Inferior parietal cortex (tissue), 1 donor: ENCODE data around the gene TM4SF1.
A peak's percentile ranks its signal among the peaks of the same experiment; 100 is the strongest.
"Not testable (repeated sequence)": the region's sequence is repeated elsewhere in the genome, so short reads cannot be mapped to it uniquely, and the experiment has no call there.

Experiments used
- DNase-seq: peaks from one replicate; pipeline ENCODE4 v3.0.0-alpha.2; 2016; ENCODE audit errors: extremely low spot score

Gene TM4SF1

GRCh38 chr3:149343951-149344350 lies 33.5 kb downstream of the TM4SF1 start:
- DNase-seq: no peak

- no peak for DNase-seq
Measured at GRCh38 chr3:149342413-149343380, 34.8 kb downstream of the TM4SF1 start.

GRCh38 chr3:149340310-149340933 lies 37.0 kb downstream of the TM4SF1 start:
- DNase-seq: no peak

GRCh38 chr3:149339931-149340309 lies 37.5 kb downstream of the TM4SF1 start:
- no peak for DNase-seq

GRCh38 chr3:149337486-149337885 lies 40.0 kb downstream of the TM4SF1 start:
- DNase-seq: not testable (repeated sequence)

- DNase-seq: no peak
Measured at GRCh38 chr3:149336925-149337324, 40.5 kb downstream of the TM4SF1 start.

- peak; percentile 17 for DNase-seq
Measured at GRCh38 chr3:149333176-149333859, 44.1 kb downstream of the TM4SF1 start, which contains the start of gene TM4SF18. Gene TM4SF18, minus strand, starts transcription at chr3:149333636. Its CDS starts 254 bp downstream, at chr3:149333382.

GRCh38 chr3:149332771-149333170 lies 44.7 kb downstream of the TM4SF1 start:
- DNase-seq: no peak

- DNase-seq: no peak
Measured at GRCh38 chr3:149332227-149332765, 45.2 kb downstream of the TM4SF1 start.

GRCh38 chr3:149331396-149331795 lies 46.1 kb downstream of the TM4SF1 start:
- no peak for DNase-seq

- DNase-seq: no peak
Measured at GRCh38 chr3:149330609-149331331, 46.7 kb downstream of the TM4SF1 start.

GRCh38 chr3:149327156-149327555 lies 50.3 kb downstream of the TM4SF1 start:
- DNase-seq: no peak

GRCh38 chr3:149325581-149325980 lies 51.9 kb downstream of the TM4SF1 start:
- DNase-seq: no peak

GRCh38 chr3:149324332-149324731 lies 53.1 kb downstream of the TM4SF1 start:
- no peak for DNase-seq

GRCh38 chr3:149321640-149322039 lies 55.8 kb downstream of the TM4SF1 start:
- no peak for DNase-seq

GRCh38 chr3:149321136-149321535 lies 56.3 kb downstream of the TM4SF1 start:
- no peak for DNase-seq

- no peak for DNase-seq
Measured at GRCh38 chr3:149319750-149320149, 57.7 kb downstream of the TM4SF1 start.
